HFF-Myc (cell line): Measurements from ENCODE around the gene PAX5.

Experiments used
- DNase-seq: peaks from one replicate; pipeline ENCODE4 v3.0.0-alpha.2; 2011; ENCODE audit warnings: low read depth; ENCODE audit errors: extremely low read depth
- H3K4me3 ChIP-seq: replicated peaks from 2 replicates; pipeline ENCODE4 v1.5.1; 2011; ENCODE audit warnings: low read depth, mild to moderate bottlenecking, control low read depth, low read length
- TF ChIP-seq, protein P1 (sequence below): IDR thresholded peaks from 2 replicates; pipeline ENCODE4 v1.5.1; 2012; ENCODE audit warnings: mild to moderate bottlenecking, low read depth, low read length, control low read depth; ENCODE audit errors: missing control alignments

Gene PAX5

DNA sequence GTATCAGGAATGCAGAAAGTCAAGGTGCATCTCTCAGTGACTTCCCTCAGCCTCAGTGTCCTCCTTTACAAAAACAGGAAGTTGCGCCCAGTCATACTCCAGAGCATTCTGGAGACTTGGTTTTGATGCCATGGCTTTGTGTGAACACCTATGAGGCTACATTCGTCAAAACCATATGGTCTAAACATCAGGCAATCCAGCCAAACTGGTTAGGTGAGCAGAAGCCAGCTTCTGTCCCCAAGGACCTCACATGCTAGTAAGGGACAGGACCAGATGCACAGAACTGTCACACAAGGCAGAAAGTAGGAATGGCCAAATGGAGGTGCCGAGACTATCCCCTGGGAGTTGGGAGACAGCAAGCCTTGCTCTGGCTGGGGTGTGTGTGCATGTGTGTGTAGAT, 244.2 kb downstream of the PAX5 start:
- DNase-seq, result no peak
- TF ChIP-seq, protein P1, sequence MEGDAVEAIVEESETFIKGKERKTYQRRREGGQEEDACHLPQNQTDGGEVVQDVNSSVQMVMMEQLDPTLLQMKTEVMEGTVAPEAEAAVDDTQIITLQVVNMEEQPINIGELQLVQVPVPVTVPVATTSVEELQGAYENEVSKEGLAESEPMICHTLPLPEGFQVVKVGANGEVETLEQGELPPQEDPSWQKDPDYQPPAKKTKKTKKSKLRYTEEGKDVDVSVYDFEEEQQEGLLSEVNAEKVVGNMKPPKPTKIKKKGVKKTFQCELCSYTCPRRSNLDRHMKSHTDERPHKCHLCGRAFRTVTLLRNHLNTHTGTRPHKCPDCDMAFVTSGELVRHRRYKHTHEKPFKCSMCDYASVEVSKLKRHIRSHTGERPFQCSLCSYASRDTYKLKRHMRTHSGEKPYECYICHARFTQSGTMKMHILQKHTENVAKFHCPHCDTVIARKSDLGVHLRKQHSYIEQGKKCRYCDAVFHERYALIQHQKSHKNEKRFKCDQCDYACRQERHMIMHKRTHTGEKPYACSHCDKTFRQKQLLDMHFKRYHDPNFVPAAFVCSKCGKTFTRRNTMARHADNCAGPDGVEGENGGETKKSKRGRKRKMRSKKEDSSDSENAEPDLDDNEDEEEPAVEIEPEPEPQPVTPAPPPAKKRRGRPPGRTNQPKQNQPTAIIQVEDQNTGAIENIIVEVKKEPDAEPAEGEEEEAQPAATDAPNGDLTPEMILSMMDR, result no peak
- no peak overlapping the region for H3K4me3 ChIP-seq

DNA sequence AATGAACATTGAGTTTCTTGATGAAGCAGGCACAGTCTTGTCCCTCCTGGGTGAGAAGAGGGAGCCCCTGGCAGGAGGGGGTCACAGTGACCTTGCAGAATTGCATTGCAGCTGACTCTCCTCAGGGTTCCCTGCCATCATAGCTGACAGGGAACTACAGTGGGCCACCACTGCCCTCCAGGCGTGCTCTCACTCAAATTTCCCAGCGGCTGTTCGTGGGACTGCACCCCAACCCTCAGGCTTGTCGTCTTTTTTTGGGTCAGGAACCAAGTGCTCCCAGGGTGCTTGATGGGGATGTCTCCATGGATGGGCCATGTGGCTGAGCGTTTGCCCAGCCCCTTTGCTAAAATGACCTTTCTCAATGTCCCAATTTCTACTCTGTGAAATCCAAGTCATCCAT, 245.5 kb downstream of the PAX5 start:
- TF ChIP-seq, protein P1, result peak; percentile 51
- H3K4me3 ChIP-seq, result no peak overlapping the region
- no peak for DNase-seq

DNA sequence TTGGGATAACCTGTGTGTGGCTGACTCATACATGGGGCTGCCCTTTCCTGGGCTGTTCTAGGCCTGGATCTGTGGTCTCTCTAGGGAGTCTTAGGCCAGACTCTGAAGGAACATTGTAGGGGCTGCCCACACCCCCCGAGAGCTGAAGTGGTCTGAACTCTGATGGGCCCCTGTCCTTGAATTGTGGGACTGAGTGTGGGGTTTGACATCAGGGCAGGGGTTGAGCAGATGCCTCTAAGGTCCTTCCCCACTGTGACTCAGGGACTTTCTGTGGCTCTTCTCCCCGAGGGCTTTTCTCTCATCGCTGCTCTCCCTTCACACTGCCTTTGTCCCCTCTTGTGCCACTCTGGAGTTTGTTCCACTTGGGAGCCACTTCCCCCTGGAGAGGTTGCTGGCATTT, 246.4 kb downstream of the PAX5 start:
- TF ChIP-seq, protein P1, result no peak
- no peak overlapping the region for H3K4me3 ChIP-seq
- no peak for DNase-seq
